ENCODE measurements around the gene HYAL1. TPM values are rescaled to one million over a fixed set of nuclear protein-coding genes. Genes with fewer than 3 reads are reported as not detected.

HYAL1 gene
- total RNA-seq, 4 donors from 2014 or later, result 1.8 to 13.8 (median 3.8) TPM

- no peaks in the 10 kb centered on the region for H3K9me3 ChIP-seq
- 45% methylated on average over 1 of the region's 1 CpG; no CpG with 5 or more reads in 1 of the 2 donors for WGBS, 2 donors (ENCODE audit: low coverage in 1 of 2)
- intact Hi-C loops (cut with DNase I; ENCODE audit: low total_unique reads) (no loop called here), in situ Hi-C loops (cut with MboI; ENCODE audit: low pct_ligation_motif_present in 1 of 4, low pct_unique_long_range_greater_than_20kb in 1 of 4, low sequenced_read_pairs in 3 of 4) (no loop called here)
- no peak overlapping the region for H3K4me3 ChIP-seq
- H3K36me3 ChIP-seq, result no peaks in the 10 kb centered on the region
- no peak for DNase-seq
- H3K27me3 ChIP-seq, result no peaks in the 10 kb centered on the region
- H3K27ac ChIP-seq, result peak overlapping the region; percentile 85 to 96 (median 88)
- peaks cover 54 to 78% (median 62%) of the 10 kb centered on the region in 4 donors for H3K4me1 ChIP-seq
- TF ChIP-seq POLR2AphosphoS5 (IDR thresholded peaks at IDR 0.05) (no peak), POLR2A (IDR thresholded peaks at IDR 0.05) (no peak), EP300 (IDR thresholded peaks at IDR 0.05; ENCODE audit: low read depth) (no peak), CTCF (IDR thresholded peaks at IDR 0.05) (no peak)
Observed at GRCh38 chr3:50265571-50265970, 37.8 kb downstream of the HYAL1 start.

GRCh38 chr3:50264964-50265485 lies 38.3 kb downstream of the HYAL1 start:
- no peaks in the 10 kb centered on the region for H3K9me3 ChIP-seq
- H3K4me3 ChIP-seq, result no peak overlapping the region
- 56% methylated on average over 7 of the region's 7 CpGs; no CpG with 5 or more reads in 1 of the 2 donors for WGBS, 2 donors (ENCODE audit: low coverage in 1 of 2)
- H3K36me3 ChIP-seq, result no peaks in the 10 kb centered on the region
- no peaks in the 10 kb centered on the region for H3K27me3 ChIP-seq
- peaks cover 56 to 77% (median 62%) of the 10 kb centered on the region in 4 donors for H3K4me1 ChIP-seq
- peak overlapping the region; percentile 85 to 96 (median 88) for H3K27ac ChIP-seq
- in situ Hi-C loops (cut with MboI; ENCODE audit: low pct_ligation_motif_present in 1 of 4, low pct_unique_long_range_greater_than_20kb in 1 of 4, low sequenced_read_pairs in 3 of 4) (no loop called here), intact Hi-C loops (cut with DNase I; ENCODE audit: low total_unique reads) (loop anchor here (5.0 kb wide), 1 partner anchor 38 kb away; no protein-coding TSS in a partner anchor)
- DNase-seq, result peak; percentile 41
- TF ChIP-seq CTCF (IDR thresholded peaks at IDR 0.05) (no peak), EP300 (IDR thresholded peaks at IDR 0.05; ENCODE audit: low read depth) (no peak), POLR2A (IDR thresholded peaks at IDR 0.05) (no peak), POLR2AphosphoS5 (IDR thresholded peaks at IDR 0.05) (no peak)

GRCh38 chr3:50264383-50264963 lies 38.9 kb downstream of the HYAL1 start:
- Histone ChIP-seq H3K27ac (peak overlapping the region; percentile 85 to 96 (median 88)), H3K4me1 (peaks cover 56 to 76% (median 61%) of the 10 kb centered on the region in 4 donors), H3K36me3 (no peaks in the 10 kb centered on the region), H3K9me3 (no peaks in the 10 kb centered on the region), H3K27me3 (no peaks in the 10 kb centered on the region), H3K4me3 (no peak overlapping the region)
- TF ChIP-seq POLR2AphosphoS5 (IDR thresholded peaks at IDR 0.05) (peak in 1 of 3 donors; percentile 37), POLR2A (IDR thresholded peaks at IDR 0.05) (no peak), CTCF (IDR thresholded peaks at IDR 0.05) (no peak), EP300 (IDR thresholded peaks at IDR 0.05; ENCODE audit: low read depth) (no peak)
- WGBS, 2 donors (ENCODE audit: low coverage in 1 of 2), result 31 to 60% methylated on average over 1 to 7 of the region's 7 CpGs
- intact Hi-C loops (cut with DNase I; ENCODE audit: low total_unique reads), result loop anchor here (5.0 kb wide), 1 partner anchor 37 kb away; no protein-coding TSS in a partner anchor
- DNase-seq, result peak; percentile 64
- in situ Hi-C loops (cut with MboI; ENCODE audit: low pct_ligation_motif_present in 1 of 4, low pct_unique_long_range_greater_than_20kb in 1 of 4, low sequenced_read_pairs in 3 of 4), result no loop called here

GRCh38 chr3:50263478-50264382 lies 39.6 kb downstream of the HYAL1 start:
- H3K4me1 ChIP-seq, result peaks cover 50 to 76% (median 56%) of the 10 kb centered on the region in 4 donors
- H3K9me3 ChIP-seq, result no peaks in the 10 kb centered on the region
- no peak for DNase-seq
- 61 to 62% methylated on average over 4 to 6 of the region's 6 CpGs for WGBS, 2 donors (ENCODE audit: low coverage in 1 of 2)
- TF ChIP-seq CTCF (IDR thresholded peaks at IDR 0.05) (no peak), POLR2A (IDR thresholded peaks at IDR 0.05) (no peak), EP300 (IDR thresholded peaks at IDR 0.05; ENCODE audit: low read depth) (no peak), POLR2AphosphoS5 (IDR thresholded peaks at IDR 0.05) (no peak)
- H3K27ac ChIP-seq, result peak overlapping the region; percentile 85 to 96 (median 88)
- intact Hi-C loops (cut with DNase I; ENCODE audit: low total_unique reads) (loop anchor here (5.0 kb wide), 1 partner anchor 36 kb away; no protein-coding TSS in a partner anchor), in situ Hi-C loops (cut with MboI; ENCODE audit: low pct_ligation_motif_present in 1 of 4, low pct_unique_long_range_greater_than_20kb in 1 of 4, low sequenced_read_pairs in 3 of 4) (no loop called here)
- H3K36me3 ChIP-seq, result no peaks in the 10 kb centered on the region
- H3K4me3 ChIP-seq, result no peak overlapping the region
- no peaks in the 10 kb centered on the region for H3K27me3 ChIP-seq

All from transverse colon (tissue), 4 donors.